LNCaP clone FGC (cell line): Measurements from ENCODE around the gene SLCO1A2.

ENCODE experiments used
- DNase-seq: peaks from one replicate; pipeline ENCODE4 v3.0.0-alpha.2; 2011; ENCODE audit warnings: low read depth
- H3K4me3 ChIP-seq: 2 replicates; pipeline ENCODE4 v1.5.1; 2011; ENCODE audit warnings: mild to moderate bottlenecking, low read depth, low read length, control low read depth
- CTCF ChIP-seq: IDR thresholded peaks from 2 replicates; pipeline ENCODE4 v1.5.1; 2012; ENCODE audit warnings: mild to moderate bottlenecking; ENCODE audit not compliant: control insufficient read depth, insufficient read depth; ENCODE audit errors: extremely low read depth

The SLCO1A2 gene

GRCh38 chr12:21221072-21221471, 113.6 kb downstream of the SLCO1A2 start:
- TF ChIP-seq CTCF = no peak
- no peak for DNase-seq
- H3K4me3 ChIP-seq = no peak overlapping the region

DNA sequence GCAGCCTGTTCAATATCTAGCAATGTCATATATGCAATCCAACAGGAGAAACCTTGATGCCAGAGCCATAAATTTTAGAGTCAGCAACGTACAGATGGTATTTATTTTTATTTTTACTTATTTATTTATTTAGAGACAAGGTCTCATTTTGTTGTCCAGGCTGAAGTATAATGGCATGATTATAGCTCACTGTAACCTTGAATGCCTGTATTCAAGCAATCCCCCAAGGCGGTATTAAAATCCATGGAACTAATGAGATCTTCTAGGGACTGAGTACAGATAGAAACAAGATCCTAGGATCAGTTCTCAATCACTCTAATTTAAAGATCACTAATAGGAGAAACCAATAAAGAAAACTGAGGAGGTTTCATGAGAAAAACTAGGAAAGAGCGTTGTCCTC, 114.5 kb downstream of the SLCO1A2 start:
- TF ChIP-seq CTCF = no peak
- H3K4me3 ChIP-seq = no peak overlapping the region
- no peak for DNase-seq

- TF ChIP-seq CTCF = no peak
- no peak overlapping the region for H3K4me3 ChIP-seq
- no peak for DNase-seq
Measured at GRCh38 chr12:21219206-21219605, 115.5 kb downstream of the SLCO1A2 start.
